DMS114 treated with DMSO at 0.1 percent for 48 hours (cell line): ENCODE measurements around the gene CTXND1.

ENCODE experiments used
- DNase-seq: peaks from one replicate; lab custom pipeline; 2025; ENCODE audit not compliant: unreplicated experiment; lab: John Stamatoyannopoulos, UW

CTXND1 gene

GRCh38 chr15:80259942-80260510, 8.0 kb upstream of the CTXND1 start:
- DNase-seq: no peak

DNA sequence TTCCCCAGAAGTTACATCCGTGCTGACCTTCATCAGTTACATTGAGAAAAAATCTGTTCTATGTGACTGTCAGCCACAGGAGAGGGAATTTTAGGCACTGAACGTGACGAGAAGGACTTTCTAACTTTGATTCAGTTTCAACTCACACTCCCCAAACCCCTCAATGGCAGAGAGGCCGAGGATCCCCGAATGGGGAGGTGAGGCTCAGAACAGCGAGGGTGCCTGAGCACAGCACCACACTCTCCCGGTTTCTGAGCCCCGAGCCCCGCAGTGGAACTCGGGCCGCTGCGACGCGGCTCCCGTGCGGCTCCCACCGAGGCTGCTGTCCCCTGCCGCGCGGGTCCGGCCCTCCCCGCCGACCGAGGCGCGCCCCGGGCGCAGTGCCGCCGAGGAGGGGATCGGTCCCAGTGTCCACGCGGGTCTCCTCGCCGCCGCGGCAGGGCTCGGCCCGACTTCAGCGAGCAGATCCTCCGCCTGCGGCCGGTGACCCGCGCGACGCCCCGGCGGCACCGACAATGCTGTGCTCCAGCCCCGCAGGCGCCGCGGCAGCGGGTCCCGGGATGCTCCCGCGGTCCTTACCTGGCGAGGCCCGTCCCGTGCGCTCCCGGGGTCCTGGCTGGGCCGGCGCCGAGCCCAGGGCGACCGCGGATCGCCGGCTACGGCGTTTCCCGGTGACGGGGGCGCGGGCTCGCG, 439 bp downstream of the CTXND1 start:
- DNase-seq: no peak

DNA sequence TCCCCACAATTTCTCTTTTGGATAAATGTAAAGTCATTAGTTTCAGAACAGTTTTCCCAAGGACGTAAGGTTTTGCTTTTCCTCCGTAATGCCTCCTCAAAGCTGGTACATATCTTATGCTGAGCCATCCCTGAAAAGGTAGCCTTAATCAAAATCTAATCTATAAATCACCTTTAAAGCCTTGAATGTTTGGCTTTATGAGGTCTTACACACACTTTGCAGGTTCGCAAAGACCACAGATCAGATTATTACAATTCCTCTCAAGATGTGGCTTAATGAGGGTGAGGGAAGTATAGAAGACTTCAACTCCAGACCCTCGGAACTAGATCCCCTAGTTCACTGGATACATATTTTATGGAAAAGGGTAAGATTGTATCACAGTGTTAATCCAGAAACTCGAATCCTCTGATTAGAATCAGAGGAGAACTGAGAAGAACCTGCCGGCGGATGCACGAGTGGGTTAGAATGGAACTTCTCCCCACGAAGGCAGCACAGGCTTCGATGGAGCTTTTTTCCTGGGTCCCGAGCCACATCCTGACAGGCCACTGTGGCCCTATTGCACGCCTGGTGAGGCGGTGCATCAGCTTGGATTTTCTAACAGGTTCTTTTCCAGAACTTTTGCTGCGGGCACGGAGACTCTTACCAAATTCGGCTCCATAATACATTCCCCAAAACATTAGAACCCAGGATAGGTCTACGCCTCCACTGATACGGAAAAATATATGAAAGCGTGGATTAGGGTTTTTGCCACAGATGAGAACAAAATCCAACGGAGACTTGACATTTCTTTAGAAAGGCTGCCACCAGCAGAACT, 1.2 kb downstream of the CTXND1 start:
- no peak for DNase-seq

DNA sequence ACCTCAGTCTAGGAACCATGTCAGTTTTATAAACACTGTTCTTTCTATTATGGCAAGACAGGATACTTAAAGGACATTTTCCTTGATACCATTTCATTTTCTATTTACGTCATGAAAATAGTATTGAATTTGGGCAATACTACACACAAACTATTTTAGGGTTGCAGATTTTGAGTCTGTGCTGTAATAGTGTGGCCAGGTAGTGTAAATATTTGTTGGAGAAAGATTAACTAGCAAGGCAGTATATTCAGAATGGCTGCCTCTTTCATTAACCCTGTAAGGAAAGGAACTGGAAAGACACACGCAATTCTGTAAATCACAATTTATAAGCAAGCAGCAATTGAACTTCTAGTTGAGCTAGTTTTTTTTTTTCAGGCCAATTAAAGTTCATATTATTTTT, 2.0 kb downstream of the CTXND1 start:
- DNase-seq: no peak

- DNase-seq: no peak
Observed at GRCh38 chr15:80247320-80247719, 4.7 kb downstream of the CTXND1 start.

- no peak for DNase-seq
Observed at GRCh38 chr15:80246425-80246894, 5.6 kb downstream of the CTXND1 start.

- no peak for DNase-seq
Observed at GRCh38 chr15:80242802-80243201, 9.2 kb downstream of the CTXND1 start.

DNA sequence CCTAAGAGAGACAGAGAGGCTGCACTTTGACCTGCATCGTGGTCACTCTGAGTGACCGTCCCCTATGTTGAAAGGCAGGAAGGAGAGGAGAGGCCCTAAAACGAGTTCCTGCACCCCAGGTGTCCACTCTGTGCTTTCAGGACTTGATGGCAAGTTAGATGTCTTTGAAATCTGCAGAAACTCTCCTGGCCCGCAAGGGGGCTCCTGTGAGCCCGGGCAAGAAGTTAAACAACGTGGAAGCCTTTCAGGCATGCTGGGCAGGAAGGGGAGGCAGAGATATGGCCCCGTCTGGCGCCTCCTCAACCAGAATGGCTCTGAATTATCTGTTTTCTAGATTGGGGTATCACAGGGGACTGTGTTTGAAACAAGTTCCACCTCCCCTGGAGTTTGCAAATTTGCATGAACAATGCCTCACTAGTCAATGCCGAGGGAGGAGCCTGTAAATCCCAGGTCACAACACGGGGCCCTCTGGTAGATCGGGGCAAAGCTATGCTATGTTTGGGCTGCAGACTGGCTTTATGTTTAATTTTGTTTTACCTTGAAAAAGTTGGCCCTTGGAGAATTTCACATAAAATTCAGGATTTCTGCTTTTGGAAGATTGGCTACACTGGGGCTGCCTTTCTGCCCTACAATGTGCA, 9.8 kb downstream of the CTXND1 start:
- no peak for DNase-seq

DNA sequence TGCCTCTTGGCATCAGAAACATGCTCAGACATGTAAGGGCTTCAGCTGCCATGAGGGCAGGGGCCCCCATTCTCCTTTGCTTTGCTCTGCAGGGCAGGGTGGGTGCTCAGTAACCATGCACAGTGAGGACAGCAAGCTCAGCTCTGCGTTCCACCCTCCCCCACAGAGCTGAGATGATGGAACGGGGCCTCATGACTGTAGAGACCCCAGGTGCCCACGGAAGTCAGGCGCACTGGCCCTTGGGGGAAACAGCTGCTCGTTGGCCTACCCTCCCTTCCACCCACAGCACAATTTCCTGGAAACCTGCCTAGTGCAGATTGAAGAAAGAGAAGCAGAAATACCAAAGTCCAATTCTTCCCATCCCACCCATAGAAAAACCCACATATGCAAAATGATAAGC, 10.5 kb downstream of the CTXND1 start:
- DNase-seq: no peak

- DNase-seq: no peak
Observed at GRCh38 chr15:80240276-80240675, 11.7 kb downstream of the CTXND1 start.

- DNase-seq: no peak
Observed at GRCh38 chr15:80234883-80235282, 17.1 kb downstream of the CTXND1 start.

- DNase-seq: no peak
Observed at GRCh38 chr15:80233581-80233980, 18.4 kb downstream of the CTXND1 start.

DNA sequence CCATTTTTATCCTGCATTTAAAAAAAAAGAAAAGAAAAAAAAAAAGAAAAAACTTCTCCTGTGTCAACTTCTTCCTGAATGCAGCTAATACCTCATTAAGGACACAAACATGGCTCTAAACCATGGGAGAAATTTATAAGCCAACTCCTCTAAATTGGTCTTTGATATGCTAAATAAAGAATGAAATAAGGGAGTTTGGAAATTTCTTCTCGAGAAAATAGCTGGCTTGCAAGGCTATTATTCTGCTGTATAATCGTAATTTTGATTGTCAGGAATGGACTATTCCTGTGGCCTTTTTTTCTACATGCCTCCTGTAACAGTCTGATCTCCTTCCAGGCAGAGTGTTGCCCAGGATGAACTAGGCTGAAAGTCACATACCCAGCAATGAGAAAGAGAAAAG, 20.6 kb downstream of the CTXND1 start:
- DNase-seq: no peak

- no peak for DNase-seq
Observed at GRCh38 chr15:80228959-80229610, 22.9 kb downstream of the CTXND1 start.

DNA sequence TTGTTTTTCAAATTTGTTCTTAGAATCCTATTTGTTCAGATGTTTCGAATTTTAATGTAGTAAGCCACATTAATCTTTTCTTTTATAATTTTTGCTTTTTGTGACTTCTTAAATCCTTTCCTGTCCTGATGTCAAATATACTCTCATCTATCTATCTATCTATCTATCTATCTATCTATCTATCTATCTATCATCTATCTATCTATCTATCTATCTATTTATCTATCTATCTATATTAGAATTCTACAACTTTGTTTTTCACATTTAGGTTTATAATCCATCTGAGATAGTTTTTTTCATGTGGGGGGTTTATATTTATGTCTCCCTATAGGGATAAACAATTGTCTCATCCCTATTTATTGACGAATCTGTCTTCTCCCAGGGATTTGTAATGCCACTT, 32.1 kb downstream of the CTXND1 start:
- no peak for DNase-seq

GRCh38 chr15:80217327-80217900, 34.6 kb downstream of the CTXND1 start:
- DNase-seq: no peak

GRCh38 chr15:80216911-80217310, 35.1 kb downstream of the CTXND1 start:
- no peak for DNase-seq

DNA sequence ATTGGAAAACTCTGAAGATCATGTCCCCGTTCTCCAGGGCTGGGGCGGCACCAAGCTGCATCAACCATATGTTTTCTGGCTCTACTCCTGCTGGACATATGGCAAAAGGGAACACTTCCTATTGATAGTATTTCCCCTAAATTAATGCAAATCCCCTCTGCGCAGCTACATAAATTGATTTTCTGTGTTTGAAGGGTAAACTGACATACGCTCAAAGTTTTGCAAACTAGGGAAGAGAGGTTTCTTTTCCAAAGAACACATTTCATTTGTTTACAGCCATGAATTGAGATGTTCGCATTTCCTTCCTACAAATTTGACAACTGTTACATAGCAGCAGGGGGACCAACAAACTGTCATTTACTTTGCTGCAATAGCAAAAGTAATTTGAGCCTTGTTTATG, 35.9 kb downstream of the CTXND1 start:
- no peak for DNase-seq

DNA sequence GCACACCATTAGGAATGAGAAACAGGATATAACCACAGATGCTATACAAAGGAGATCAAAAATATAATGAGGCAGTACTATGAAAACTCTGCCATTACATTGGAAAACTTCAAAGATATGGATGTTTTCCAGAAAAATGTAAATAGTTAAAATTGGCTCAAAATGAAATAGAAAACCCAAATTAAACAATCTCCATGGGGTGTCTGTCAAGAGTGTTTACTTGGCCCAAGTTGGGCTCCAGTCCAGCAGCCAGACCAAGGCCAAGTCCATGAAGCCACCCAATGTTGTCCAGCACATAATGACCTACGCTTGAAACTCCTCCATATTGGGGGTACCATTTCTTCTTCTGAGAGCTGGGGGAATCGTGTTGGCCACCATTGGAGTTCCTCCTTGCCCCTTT, 37.1 kb downstream of the CTXND1 start:
- no peak for DNase-seq

GRCh38 chr15:80211976-80212375, 40.0 kb downstream of the CTXND1 start:
- DNase-seq: no peak
